ENCODE data around the gene SAPCD1.

DNA sequence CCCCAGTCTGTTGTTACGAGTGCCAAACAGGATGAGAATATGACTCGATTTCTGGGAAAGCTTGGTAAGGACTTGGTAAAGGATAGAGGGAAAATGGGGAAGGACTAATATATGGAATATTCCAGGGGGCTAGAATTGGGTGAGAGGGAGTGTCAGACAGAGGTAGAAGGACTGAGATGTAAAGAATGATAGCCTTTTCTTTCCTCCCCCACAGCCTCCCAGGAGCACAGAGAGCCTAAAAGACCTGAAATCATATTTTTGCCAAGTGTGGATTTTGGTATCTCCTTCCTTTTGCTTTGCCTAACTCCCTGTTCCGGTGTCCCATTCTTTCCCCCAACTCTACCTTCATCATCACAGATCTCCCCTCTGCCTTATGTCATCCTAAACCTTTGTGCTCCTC, 19.6 kb upstream of the SAPCD1 start:
- TF ChIP-seq, protein P1, sequence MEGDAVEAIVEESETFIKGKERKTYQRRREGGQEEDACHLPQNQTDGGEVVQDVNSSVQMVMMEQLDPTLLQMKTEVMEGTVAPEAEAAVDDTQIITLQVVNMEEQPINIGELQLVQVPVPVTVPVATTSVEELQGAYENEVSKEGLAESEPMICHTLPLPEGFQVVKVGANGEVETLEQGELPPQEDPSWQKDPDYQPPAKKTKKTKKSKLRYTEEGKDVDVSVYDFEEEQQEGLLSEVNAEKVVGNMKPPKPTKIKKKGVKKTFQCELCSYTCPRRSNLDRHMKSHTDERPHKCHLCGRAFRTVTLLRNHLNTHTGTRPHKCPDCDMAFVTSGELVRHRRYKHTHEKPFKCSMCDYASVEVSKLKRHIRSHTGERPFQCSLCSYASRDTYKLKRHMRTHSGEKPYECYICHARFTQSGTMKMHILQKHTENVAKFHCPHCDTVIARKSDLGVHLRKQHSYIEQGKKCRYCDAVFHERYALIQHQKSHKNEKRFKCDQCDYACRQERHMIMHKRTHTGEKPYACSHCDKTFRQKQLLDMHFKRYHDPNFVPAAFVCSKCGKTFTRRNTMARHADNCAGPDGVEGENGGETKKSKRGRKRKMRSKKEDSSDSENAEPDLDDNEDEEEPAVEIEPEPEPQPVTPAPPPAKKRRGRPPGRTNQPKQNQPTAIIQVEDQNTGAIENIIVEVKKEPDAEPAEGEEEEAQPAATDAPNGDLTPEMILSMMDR (IDR thresholded peaks at IDR 0.05; ENCODE audit: extremely low read depth in 1 of 2, insufficient read depth in 1 of 2, low read depth in 1 of 2, low read length in 2 of 2): no peak
- TF ChIP-seq, protein P2, sequence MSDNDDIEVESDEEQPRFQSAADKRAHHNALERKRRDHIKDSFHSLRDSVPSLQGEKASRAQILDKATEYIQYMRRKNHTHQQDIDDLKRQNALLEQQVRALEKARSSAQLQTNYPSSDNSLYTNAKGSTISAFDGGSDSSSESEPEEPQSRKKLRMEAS (IDR thresholded peaks at IDR 0.05; ENCODE audit: insufficient read depth, insufficient read length): no peak
- TF ChIP-seq POLR2A (IDR thresholded peaks at IDR 0.05; ENCODE audit: low read depth, low read length) (no peak), MYC (IDR thresholded peaks at IDR 0.05; ENCODE audit: low read depth, low read length) (no peak), GATA2 (IDR thresholded peaks at IDR 0.05; ENCODE audit: insufficient read depth, insufficient read length, low read depth, low read length) (no peak), EZH2 (IDR thresholded peaks at IDR 0.05; ENCODE audit: borderline replicate concordance, low read depth, low read length, severe bottlenecking) (no peak), JUN (IDR thresholded peaks at IDR 0.05; ENCODE audit: borderline replicate concordance, insufficient read depth, insufficient read length, low read depth) (no peak), FOS (IDR thresholded peaks at IDR 0.05; ENCODE audit: borderline replicate concordance, insufficient read depth, low read length) (no peak), POLR2AphosphoS5 (IDR thresholded peaks at IDR 0.05; ENCODE audit: insufficient read depth, low read depth, low read length) (no peak)

Data from endothelial cell of umbilical vein (primary cell).